Activated naive CD4-positive, alpha-beta T cell treated with anti-CD3 and anti-CD28 coated beads, Interleukin-2, amount 50 U/mL, for 72 hours (primary cell): ENCODE data around the gene BLVRB. TPM values are rescaled to one million over a fixed set of nuclear protein-coding genes. Genes with fewer than 3 reads are reported as not detected.
"Not testable (repeated sequence)": the region's sequence is repeated elsewhere in the genome, so short reads cannot be mapped to it uniquely, and the experiment has no call there.

Source experiments
- ATAC-seq, 2 donors: fragments of 150-1000 bp; cut with Tn5 transposase; 2 replicates each; pipeline ENCODE4 v1.10.0; 2021; ENCODE audit warnings: mild to moderate bottlenecking in 2 of 2, moderate library complexity in 2 of 2
- DNase-seq, 2 donors: peaks; one replicate each; pipeline ENCODE4 v3.0.0; 2021 to 2022; ENCODE audit warnings: low spot score in 2 of 2
- H3K27ac Mint-ChIP-seq, 2 donors: one replicate each; pipeline ENCODE4 v1.8.0; 2022; ENCODE audit warnings: mild to moderate bottlenecking in 2 of 2, mixed read lengths in 2 of 2
- H3K36me3 Mint-ChIP-seq, 2 donors: one replicate each; pipeline ENCODE4 v1.8.0; 2022; ENCODE audit warnings: mixed read lengths in 2 of 2
- H3K9me3 Mint-ChIP-seq, 2 donors: one replicate each; pipeline ENCODE4 v1.8.0; 2022; ENCODE audit warnings: mixed read lengths in 2 of 2
- total RNA-seq, 2 donors: library from RNA; stranded (reverse); gene quantifications; one replicate each; pipeline ENCODE4 v1.2.3, GENCODE V29; 2022

BLVRB gene
- total RNA-seq, 2 donors from 2014 or later = 39.7 to 52.2 TPM

GRCh38 chr19:40499320-40499719 lies 33.8 kb upstream of the BLVRB start:
- Mint-ChIP-seq H3K36me3 (no peaks in the 10 kb centered on the region), H3K9me3 (no peaks in the 10 kb centered on the region), H3K27ac (no peak overlapping the region)
- ATAC-seq (no peak), DNase-seq (no peak)

GRCh38 chr19:40497214-40497613 lies 31.7 kb upstream of the BLVRB start:
- ATAC-seq (no peak), DNase-seq (no peak)
- no peaks in the 10 kb centered on the region for H3K36me3 Mint-ChIP-seq
- no peak overlapping the region for H3K27ac Mint-ChIP-seq
- H3K9me3 Mint-ChIP-seq = no peaks in the 10 kb centered on the region

GRCh38 chr19:40494191-40494838 lies 28.8 kb upstream of the BLVRB start:
- no peaks in the 10 kb centered on the region for H3K36me3 Mint-ChIP-seq
- no peak for ATAC-seq
- H3K27ac Mint-ChIP-seq = peak overlapping the region in 1 of 2 donors; percentile 10
- H3K9me3 Mint-ChIP-seq = no peaks in the 10 kb centered on the region
- DNase-seq = no peak

- Mint-ChIP-seq H3K9me3 (no peaks in the 10 kb centered on the region), H3K27ac (peak overlapping the region in 1 of 2 donors; percentile 10), H3K36me3 (no peaks in the 10 kb centered on the region)
Measured at GRCh38 chr19:40493778-40494177, 28.2 kb upstream of the BLVRB start.

GRCh38 chr19:40492274-40492673 lies 26.7 kb upstream of the BLVRB start:
- H3K27ac Mint-ChIP-seq = no peak overlapping the region
- DNase-seq (no peak), ATAC-seq (no peak)
- no peaks in the 10 kb centered on the region for H3K36me3 Mint-ChIP-seq
- no peaks in the 10 kb centered on the region for H3K9me3 Mint-ChIP-seq

More at GRCh38 chr19:40493778-40494177, 28.2 kb upstream of the BLVRB start:
- no peak for ATAC-seq
- DNase-seq = no peak

GRCh38 chr19:40489882-40490230 lies 24.3 kb upstream of the BLVRB start:
- Mint-ChIP-seq H3K36me3 (no peaks in the 10 kb centered on the region), H3K9me3 (no peaks in the 10 kb centered on the region), H3K27ac (no peak overlapping the region)
- DNase-seq (no peak), ATAC-seq (no peak)

- no peak for DNase-seq
- no peak for ATAC-seq
- no peak overlapping the region for H3K27ac Mint-ChIP-seq
- no peaks in the 10 kb centered on the region for H3K36me3 Mint-ChIP-seq
- H3K9me3 Mint-ChIP-seq = no peaks in the 10 kb centered on the region
Measured at GRCh38 chr19:40486017-40486416, 20.5 kb upstream of the BLVRB start.

GRCh38 chr19:40475878-40476644 lies 10.5 kb upstream of the BLVRB start:
- peak overlapping the region in 1 of 2 donors; percentile 14 for H3K27ac Mint-ChIP-seq
- ATAC-seq = peak; percentile 43 to 96
- not testable (repeated sequence) for H3K36me3 Mint-ChIP-seq, DNase-seq, H3K9me3 Mint-ChIP-seq

- H3K9me3 Mint-ChIP-seq = no peaks in the 10 kb centered on the region
- ATAC-seq (no peak), DNase-seq (no peak)
- no peak overlapping the region for H3K27ac Mint-ChIP-seq
- H3K36me3 Mint-ChIP-seq = no peaks in the 10 kb centered on the region
Measured at GRCh38 chr19:40474737-40475136, 9.2 kb upstream of the BLVRB start.

- H3K9me3 Mint-ChIP-seq = no peaks in the 10 kb centered on the region
- DNase-seq (no peak), ATAC-seq (no peak)
- no peaks in the 10 kb centered on the region for H3K36me3 Mint-ChIP-seq
- no peak overlapping the region for H3K27ac Mint-ChIP-seq
Measured at GRCh38 chr19:40472516-40472915, 7.0 kb upstream of the BLVRB start.

GRCh38 chr19:40471111-40471510 lies 5.6 kb upstream of the BLVRB start:
- H3K36me3 Mint-ChIP-seq = peaks cover 7% of the 10 kb centered on the region in 2 donors
- H3K27ac Mint-ChIP-seq = no peak overlapping the region
- ATAC-seq (no peak), DNase-seq (no peak)
- no peaks in the 10 kb centered on the region for H3K9me3 Mint-ChIP-seq

GRCh38 chr19:40469011-40469410 lies 3.5 kb upstream of the BLVRB start:
- no peak for ATAC-seq

GRCh38 chr19:40466985-40467734 lies 1.6 kb upstream of the BLVRB start, which contains the start of gene SPTBN4:
SPTBN4 (plus strand) TSS chr19:40467001; CDS start chr19:40472622, 5,621 bp downstream.
- Mint-ChIP-seq H3K27ac (peak within 1 kb of the TSS; percentile 87 to 90), H3K9me3 (no peaks in the 10 kb centered on the region), H3K36me3 (peaks cover 7 to 8% of the 10 kb centered on the region in 2 donors)
- ATAC-seq = no peak
- peak; percentile 21 to 57 for DNase-seq

More at GRCh38 chr19:40469011-40469410, 3.5 kb upstream of the BLVRB start:
- Mint-ChIP-seq H3K36me3 (peaks cover 7 to 8% of the 10 kb centered on the region in 2 donors), H3K9me3 (no peaks in the 10 kb centered on the region), H3K27ac (no peak overlapping the region)
- no peak for DNase-seq

- Mint-ChIP-seq H3K9me3 (no peaks in the 10 kb centered on the region), H3K36me3 (peaks cover 7 to 8% of the 10 kb centered on the region in 2 donors), H3K27ac (peak overlapping the region; percentile 87 to 90)
- peak; percentile 70 to 85 for ATAC-seq
- peak; percentile 35 to 61 for DNase-seq
Measured at GRCh38 chr19:40466219-40466984, 857 bp upstream of the BLVRB start.

- peaks cover 7 to 8% of the 10 kb centered on the region in 2 donors for H3K36me3 Mint-ChIP-seq
- peak overlapping the region; percentile 68 to 90 for H3K27ac Mint-ChIP-seq
- ATAC-seq (peak in 1 of 2 donors; percentile 30), DNase-seq (no peak)
- H3K9me3 Mint-ChIP-seq = no peaks in the 10 kb centered on the region
Measured at GRCh38 chr19:40465025-40465556, 454 bp downstream of the BLVRB start.
